Keratinocyte (primary cell): ENCODE measurements around the gene BACH1. TPM values are rescaled to one million over a fixed set of nuclear protein-coding genes. Genes with fewer than 3 reads are reported as not detected.

Source experiments
- DNase-seq: peaks from one replicate; pipeline ENCODE4 v3.0.0-alpha.2; 2011; ENCODE audit warnings: low read depth, missing footprints, low spot score
- FAIRE-seq: peaks from 2 replicates; lab custom pipeline; 2011; peaks lifted over from hg19 to GRCh38; lab: Jason Lieb, UNC
- H2AFZ ChIP-seq: 2 replicates; pipeline ENCODE4 v1.6.0; 2012; ENCODE audit warnings: low read length, control low read depth, inconsistent platforms; ENCODE audit not compliant: control insufficient read depth
- H3K27ac ChIP-seq: 2 replicates; pipeline ENCODE4 v1.5.1; 2011; ENCODE audit warnings: low read length; ENCODE audit not compliant: control insufficient read depth, insufficient read depth
- H3K27me3 ChIP-seq: 3 replicates; pipeline ENCODE4 v1.6.0; 2011; ENCODE audit warnings: low read length; ENCODE audit not compliant: control insufficient read depth, insufficient read depth; ENCODE audit errors: extremely low read depth
- H3K36me3 ChIP-seq, 2 experiments: 2 replicates in 1 of 2; 3 replicates in 1 of 2; pipeline ENCODE4 v1.5.1; 2011; ENCODE audit warnings: low read length in 2 of 2, mild to moderate bottlenecking in 1 of 2; ENCODE audit not compliant: control insufficient read depth in 2 of 2, insufficient read depth in 2 of 2; ENCODE audit errors: extremely low read depth in 1 of 2
- H3K4me1 ChIP-seq: 3 replicates; pipeline ENCODE4 v1.5.1; 2011; ENCODE audit warnings: low read length; ENCODE audit not compliant: control insufficient read depth, insufficient read depth; ENCODE audit errors: extremely low read depth
- H3K4me2 ChIP-seq: 3 replicates; pipeline ENCODE4 v1.6.0; 2011; ENCODE audit warnings: low read depth, low read length; ENCODE audit not compliant: control insufficient read depth, insufficient read depth; ENCODE audit errors: extremely low read depth
- H3K4me3 ChIP-seq, 3 experiments: fragments of 200-600 bp in 1 of 3; sonication (generic) in 1 of 3; 2 replicates in 2 of 3; 3 replicates in 1 of 3; pipeline ENCODE4 v1.5.1; 2011 to 2016; ENCODE audit warnings: low read length in 3 of 3, mild to moderate bottlenecking in 3 of 3, control low read depth in 2 of 3, inconsistent platforms in 1 of 3, low read depth in 1 of 3, mixed read lengths in 1 of 3, mixed run types in 1 of 3, moderate library complexity in 1 of 3; ENCODE audit not compliant: control insufficient read depth in 2 of 3, insufficient read depth in 2 of 3; ENCODE audit errors: extremely low read depth in 1 of 3
- H3K79me2 ChIP-seq: 2 replicates; pipeline ENCODE4 v1.6.0; 2012; ENCODE audit warnings: low read length; ENCODE audit not compliant: control insufficient read depth, insufficient read depth
- H3K9ac ChIP-seq: 3 replicates; pipeline ENCODE4 v1.6.0; 2011; ENCODE audit warnings: low read length; ENCODE audit not compliant: control insufficient read depth, insufficient read depth; ENCODE audit errors: extremely low read depth
- H3K9me1 ChIP-seq: 3 replicates; pipeline ENCODE4 v1.6.0; 2011; ENCODE audit warnings: low read length; ENCODE audit not compliant: control insufficient read depth, insufficient read depth; ENCODE audit errors: extremely low read depth
- H3K9me3 ChIP-seq: 2 replicates; pipeline ENCODE4 v1.5.1; 2012; ENCODE audit warnings: low read depth, low read length; ENCODE audit not compliant: control insufficient read depth
- H4K20me1 ChIP-seq: 3 replicates; pipeline ENCODE4 v1.6.0; 2011; ENCODE audit warnings: low read length; ENCODE audit not compliant: control insufficient read depth, insufficient read depth; ENCODE audit errors: extremely low read depth
- EZH2 ChIP-seq: IDR thresholded peaks from one replicate; pipeline ENCODE4 v1.6.1; 2012; ENCODE audit warnings: inconsistent platforms, mild to moderate bottlenecking, low read length, moderate library complexity
- dilution Hi-C: fragments of 300-500 bp; cut with MboI; formaldehyde crosslinking; loops from one replicate; pipeline ENCODE4 v1.7.0; 2020; ENCODE audit warnings: low sequenced_read_pairs; ENCODE audit not compliant: extremely low pct_ligation_motif_present
- polyA plus RNA-seq, 5 experiments: library from polyadenylated mRNA; depleted of rRNA in 3 of 5; stranded (reverse) in 3 of 5; stranded (forward) in 1 of 5; unstranded in 1 of 5; fragments of >200 nt; gene quantifications; 1 replicate in 1 of 5; 2 replicates in 3 of 5; 3 replicates in 1 of 5; pipeline versions ENCODE4 v1.2.1 to v1.2.3, GENCODE V29; 2011 to 2012; ENCODE audit warnings: missing spikeins in 2 of 5, low read depth in 1 of 5, low replicate concordance in 1 of 5
- TF ChIP-seq, protein P1 (sequence below), 3 experiments: IDR thresholded peaks in 1 of 3; conservative IDR thresholded peaks in 1 of 3; optimal IDR thresholded peaks in 1 of 3; 2 replicates in 2 of 3; 3 replicates in 1 of 3; pipeline versions ENCODE3 to v1.5.1; 2011; ENCODE audit warnings: low read length in 3 of 3, mild to moderate bottlenecking in 3 of 3, moderate library complexity in 2 of 3, control low read depth in 1 of 3, inconsistent platforms in 1 of 3; ENCODE audit not compliant: insufficient read depth in 2 of 3; ENCODE audit errors: extremely low read depth in 1 of 3

The BACH1 gene
- polyA plus RNA-seq, 1 donor (not counting 4 experiments of a cell fraction or from before 2014, with no cell fraction given): 33.1 TPM

DNA sequence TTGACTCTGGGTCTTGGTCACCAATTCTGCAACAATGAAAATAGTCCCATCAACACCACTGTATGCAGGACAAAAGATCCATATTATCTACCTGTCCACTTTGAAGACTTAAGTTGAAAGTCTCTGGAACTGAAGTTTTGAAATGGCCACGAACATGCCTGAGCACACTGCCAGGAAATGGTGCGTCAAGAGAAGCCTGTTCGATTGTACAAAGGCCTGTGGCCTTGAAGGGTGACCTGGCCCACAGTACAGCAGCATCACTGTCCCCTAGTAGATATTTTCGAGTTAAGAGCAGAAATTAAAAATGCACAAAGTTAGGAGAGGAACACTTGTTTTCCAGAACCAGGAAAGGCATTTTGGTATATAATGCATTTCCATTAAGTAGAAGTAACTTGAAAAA is 78.5 kb downstream of the BACH1 start:
- H3K27me3 ChIP-seq: no peaks in the 10 kb centered on the region
- no peak overlapping the region for H3K4me2 ChIP-seq
- no peak overlapping the region for H3K4me3 ChIP-seq
- FAIRE-seq (no peak), DNase-seq (no peak)
- no peaks in the 10 kb centered on the region for H4K20me1 ChIP-seq
- dilution Hi-C loops: no loop called here
- no peaks in the 10 kb centered on the region for H3K9me3 ChIP-seq
- peaks cover 0 to 6% of the 10 kb centered on the region in 2 experiments for H3K36me3 ChIP-seq
- H3K27ac ChIP-seq: no peak overlapping the region
- peaks cover 12% of the 10 kb centered on the region for H3K4me1 ChIP-seq
- TF ChIP-seq, protein P1, sequence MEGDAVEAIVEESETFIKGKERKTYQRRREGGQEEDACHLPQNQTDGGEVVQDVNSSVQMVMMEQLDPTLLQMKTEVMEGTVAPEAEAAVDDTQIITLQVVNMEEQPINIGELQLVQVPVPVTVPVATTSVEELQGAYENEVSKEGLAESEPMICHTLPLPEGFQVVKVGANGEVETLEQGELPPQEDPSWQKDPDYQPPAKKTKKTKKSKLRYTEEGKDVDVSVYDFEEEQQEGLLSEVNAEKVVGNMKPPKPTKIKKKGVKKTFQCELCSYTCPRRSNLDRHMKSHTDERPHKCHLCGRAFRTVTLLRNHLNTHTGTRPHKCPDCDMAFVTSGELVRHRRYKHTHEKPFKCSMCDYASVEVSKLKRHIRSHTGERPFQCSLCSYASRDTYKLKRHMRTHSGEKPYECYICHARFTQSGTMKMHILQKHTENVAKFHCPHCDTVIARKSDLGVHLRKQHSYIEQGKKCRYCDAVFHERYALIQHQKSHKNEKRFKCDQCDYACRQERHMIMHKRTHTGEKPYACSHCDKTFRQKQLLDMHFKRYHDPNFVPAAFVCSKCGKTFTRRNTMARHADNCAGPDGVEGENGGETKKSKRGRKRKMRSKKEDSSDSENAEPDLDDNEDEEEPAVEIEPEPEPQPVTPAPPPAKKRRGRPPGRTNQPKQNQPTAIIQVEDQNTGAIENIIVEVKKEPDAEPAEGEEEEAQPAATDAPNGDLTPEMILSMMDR (optimal IDR thresholded peaks at IDR 0.05 in 1 of 3, IDR thresholded peaks at IDR 0.05 in 1 of 3, conservative IDR thresholded peaks at IDR 0.05 in 1 of 3; ENCODE audit: extremely low read depth in 1 of 3, insufficient read depth in 2 of 3, low read length in 3 of 3): no peak
- no peak for TF ChIP-seq EZH2
- no peaks in the 10 kb centered on the region for H3K9me1 ChIP-seq
- H3K79me2 ChIP-seq: no peaks in the 10 kb centered on the region
- H3K9ac ChIP-seq: no peak overlapping the region
- no peak overlapping the region for H2AFZ ChIP-seq

DNA sequence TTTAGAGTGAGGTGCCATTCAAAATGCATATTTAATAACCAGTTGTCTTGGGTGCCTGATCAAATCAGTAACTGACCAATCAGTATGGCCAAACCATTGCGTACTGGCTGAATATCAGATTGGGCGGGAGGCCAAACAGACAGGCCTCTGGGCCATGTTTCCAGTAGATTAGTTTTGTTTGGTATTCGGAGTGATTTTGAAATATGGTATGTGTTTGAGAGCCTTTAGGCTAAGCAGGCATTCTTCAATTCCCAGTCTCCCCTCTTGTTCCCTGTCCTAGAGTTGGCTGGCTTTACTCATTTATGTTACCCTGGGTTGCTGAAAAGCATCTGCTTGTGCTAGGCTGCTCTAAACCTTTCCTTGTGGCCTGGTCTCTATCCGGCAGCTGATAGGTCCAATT is 80.1 kb downstream of the BACH1 start:
- Histone ChIP-seq H3K27me3 (no peaks in the 10 kb centered on the region), H3K27ac (no peak overlapping the region), H4K20me1 (no peaks in the 10 kb centered on the region), H2AFZ (no peak overlapping the region), H3K36me3 (no peaks in the 10 kb centered on the region), H3K79me2 (no peaks in the 10 kb centered on the region), H3K9me3 (no peaks in the 10 kb centered on the region), H3K4me2 (no peak overlapping the region), H3K4me3 (no peak overlapping the region), H3K4me1 (peaks cover 14% of the 10 kb centered on the region), H3K9ac (no peak overlapping the region), H3K9me1 (no peaks in the 10 kb centered on the region)
- DNase-seq: no peak
- TF ChIP-seq, protein P1 (optimal IDR thresholded peaks at IDR 0.05 in 1 of 3, IDR thresholded peaks at IDR 0.05 in 1 of 3, conservative IDR thresholded peaks at IDR 0.05 in 1 of 3; ENCODE audit: extremely low read depth in 1 of 3, insufficient read depth in 2 of 3, low read length in 3 of 3): no peak
- no peak for TF ChIP-seq EZH2
- no peak for FAIRE-seq
- dilution Hi-C loops: no loop called here
